GM21619 (cell line): Measurements from ENCODE around the gene EIF4EBP2.

Experiments used
- ATAC-seq: cut with Tn5 transposase; IDR thresholded peaks from one replicate; pipeline ENCODE4 v1.9.1; 2021; ENCODE audit not compliant: unreplicated experiment

Gene EIF4EBP2

GRCh38 chr10:70378122-70378521 is 25.8 kb upstream of the EIF4EBP2 start:
- no peak for ATAC-seq

DNA sequence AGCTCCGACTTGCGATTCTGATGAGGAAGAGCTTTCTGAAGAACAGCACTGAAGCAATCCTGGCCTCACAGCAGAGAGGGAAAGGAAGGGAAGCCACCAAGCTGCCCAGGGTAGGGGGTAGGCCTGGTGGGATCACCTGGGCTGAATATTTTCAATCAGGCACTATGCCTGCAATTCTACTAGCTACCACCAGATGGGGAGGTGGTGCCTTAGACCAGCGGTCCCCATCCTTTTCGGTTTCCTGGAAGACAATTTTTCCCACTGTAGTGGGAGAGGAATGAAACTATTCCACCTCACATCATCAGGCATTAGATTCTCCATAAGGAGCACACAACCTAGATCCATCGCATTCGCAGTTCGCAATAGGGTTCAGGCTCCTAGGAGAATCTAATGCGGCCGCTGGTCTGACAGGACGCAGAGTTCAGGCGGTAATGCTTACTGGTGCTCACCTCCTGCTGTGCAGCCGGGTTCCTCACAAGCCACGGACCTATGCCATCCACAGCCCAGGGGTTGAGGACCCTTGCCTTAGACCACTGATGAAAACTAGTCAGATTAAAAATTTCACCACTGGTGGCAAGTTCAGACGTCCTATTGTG is 24.3 kb upstream of the EIF4EBP2 start:
- no peak for ATAC-seq

- ATAC-seq = no peak
Measured at GRCh38 chr10:70380350-70381135, 23.4 kb upstream of the EIF4EBP2 start.

DNA sequence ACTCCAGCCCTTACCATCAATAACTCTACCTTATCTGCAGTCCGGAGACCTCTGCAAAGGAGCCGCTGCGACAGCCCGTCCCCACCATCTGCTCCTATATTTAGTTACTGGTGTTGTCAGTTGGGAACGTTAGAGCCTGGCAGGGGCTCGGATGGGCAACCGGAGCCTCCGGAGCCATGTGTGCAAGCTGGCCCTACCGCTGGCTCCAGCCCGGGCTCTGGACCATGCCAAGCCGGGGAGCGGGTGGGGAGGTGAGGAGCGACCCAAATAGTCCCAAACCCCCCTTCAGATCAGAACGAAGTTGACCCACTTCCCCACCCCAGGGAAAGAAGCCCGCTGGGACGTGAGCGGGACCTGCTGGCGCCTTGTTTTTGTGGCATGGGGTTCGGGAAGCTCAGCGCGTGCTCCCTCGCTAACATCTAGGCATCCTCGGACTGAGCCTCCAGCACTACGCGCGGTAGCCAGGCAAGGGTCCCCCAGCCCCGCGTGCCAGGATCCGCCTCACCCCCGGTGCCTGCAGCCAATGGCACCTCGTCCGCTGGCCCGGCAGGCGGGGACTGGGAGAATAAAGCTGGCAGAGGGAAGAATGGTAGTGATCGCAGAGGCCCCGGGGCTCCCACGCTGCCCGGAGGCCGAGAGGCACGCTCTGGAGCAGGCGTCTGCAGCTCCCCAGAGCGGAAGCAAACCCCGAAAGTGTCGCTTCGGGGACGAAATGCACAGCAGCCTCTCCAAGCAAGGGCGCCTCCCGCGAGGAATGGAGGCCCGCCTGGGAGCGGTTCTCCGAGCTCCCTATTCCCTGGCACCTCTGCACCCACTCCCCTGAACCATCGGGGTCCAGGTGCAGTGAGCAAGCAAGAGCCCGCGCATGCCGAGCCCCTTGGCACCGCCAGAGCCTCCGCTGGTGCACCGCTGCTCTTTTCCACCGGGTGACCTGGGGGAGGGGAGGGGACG is 22.2 kb upstream of the EIF4EBP2 start:
- peak; percentile 21 for ATAC-seq

DNA sequence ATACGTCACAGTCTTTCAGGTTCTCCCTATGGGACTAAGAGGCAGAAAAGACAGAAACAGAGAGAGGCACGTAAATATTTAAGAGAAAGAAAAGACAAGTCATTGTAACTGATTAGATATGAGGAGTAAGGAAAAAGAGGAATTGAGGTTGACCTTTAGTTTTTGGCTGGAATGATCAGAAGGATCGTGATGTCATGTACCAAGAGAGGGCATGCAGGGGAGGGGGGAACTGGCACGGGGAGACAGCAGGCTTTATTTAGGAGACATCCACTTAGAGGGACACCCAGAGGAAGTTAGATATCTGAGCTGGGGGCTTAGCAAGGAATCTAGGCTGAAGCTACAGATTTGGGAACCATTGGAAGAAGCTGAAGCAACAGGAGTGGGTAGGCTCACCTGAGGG is 12.3 kb upstream of the EIF4EBP2 start:
- ATAC-seq = no peak

GRCh38 chr10:70396140-70396539 is 7.8 kb upstream of the EIF4EBP2 start:
- ATAC-seq = no peak

- no peak for ATAC-seq
Measured at GRCh38 chr10:70399177-70399576, 4.8 kb upstream of the EIF4EBP2 start.

GRCh38 chr10:70403483-70404035 is 386 bp upstream of the EIF4EBP2 start:
- ATAC-seq = peak; percentile 1

DNA sequence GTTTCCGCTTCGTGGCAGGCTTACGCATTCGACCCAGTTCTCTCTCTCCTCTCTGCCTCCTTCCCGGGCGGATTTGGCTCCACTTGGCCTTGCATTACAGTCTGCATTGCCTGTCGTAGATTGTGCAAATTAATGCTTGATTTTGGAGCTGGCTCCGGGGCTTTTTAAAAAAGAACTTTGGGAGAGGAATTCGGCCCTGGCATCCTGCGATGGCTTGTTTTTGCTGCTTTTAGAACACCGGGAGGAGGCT is 767 bp downstream of the EIF4EBP2 start:
- ATAC-seq = no peak

DNA sequence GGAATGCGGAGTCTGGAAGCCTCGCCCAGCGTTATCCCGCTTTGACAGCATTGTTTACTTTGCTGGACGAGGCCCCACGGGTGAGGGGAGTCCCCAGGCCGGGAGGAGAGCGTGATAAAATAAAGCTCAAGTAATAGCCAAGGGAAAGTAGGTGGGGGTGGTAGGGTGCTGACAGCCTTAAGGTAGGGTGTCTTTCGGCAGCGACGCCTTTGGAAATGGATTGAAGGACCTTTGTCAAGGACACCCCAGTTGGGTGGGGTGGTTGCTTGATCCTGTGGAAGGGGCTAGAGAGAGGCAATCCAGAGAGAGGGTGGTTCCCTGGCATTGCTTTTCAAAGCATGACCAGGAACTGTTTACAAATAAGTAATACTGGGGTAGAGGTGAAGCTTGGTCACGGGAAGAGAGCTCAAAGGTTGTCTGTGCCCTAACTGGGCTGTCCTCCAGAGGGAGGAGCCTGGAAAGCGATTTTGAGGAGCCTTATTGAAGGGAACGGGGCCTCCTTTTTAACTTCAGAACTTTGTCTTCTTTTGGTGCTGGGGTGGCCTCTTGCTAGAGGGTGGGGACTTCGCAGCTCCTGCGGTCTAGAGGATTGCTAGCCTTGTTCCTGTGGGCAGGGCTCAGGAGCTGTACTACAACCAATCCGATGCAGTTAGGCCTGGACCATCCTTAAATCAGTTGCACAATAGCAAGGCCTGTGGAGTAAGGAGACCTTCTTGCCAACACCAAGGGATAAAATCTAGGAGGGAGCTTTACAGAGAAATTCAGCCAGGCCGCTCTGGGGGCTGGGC is 1.3 kb downstream of the EIF4EBP2 start:
- peak; percentile 35 for ATAC-seq

DNA sequence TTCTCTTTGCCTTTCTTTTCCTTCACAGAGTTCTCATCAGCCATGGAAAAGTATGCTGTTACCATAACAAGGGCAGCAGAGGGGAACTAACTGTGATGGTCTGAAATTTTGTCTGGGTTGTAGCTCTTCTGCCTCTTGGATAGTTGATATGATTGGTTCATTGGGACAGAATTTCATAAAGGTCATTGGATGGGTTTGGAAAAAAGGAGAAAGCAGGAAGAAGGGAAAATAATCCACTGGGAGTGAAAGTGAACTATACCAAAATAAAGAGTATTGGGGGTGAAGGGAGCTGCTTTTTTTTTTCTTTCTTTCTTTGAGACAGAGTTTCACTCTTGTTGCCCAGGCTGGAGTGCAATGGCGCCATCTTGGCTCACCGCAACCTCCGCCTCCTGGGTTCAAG is 5.8 kb downstream of the EIF4EBP2 start:
- no peak for ATAC-seq

- ATAC-seq = no peak
Measured at GRCh38 chr10:70410608-70411007, 6.7 kb downstream of the EIF4EBP2 start.

DNA sequence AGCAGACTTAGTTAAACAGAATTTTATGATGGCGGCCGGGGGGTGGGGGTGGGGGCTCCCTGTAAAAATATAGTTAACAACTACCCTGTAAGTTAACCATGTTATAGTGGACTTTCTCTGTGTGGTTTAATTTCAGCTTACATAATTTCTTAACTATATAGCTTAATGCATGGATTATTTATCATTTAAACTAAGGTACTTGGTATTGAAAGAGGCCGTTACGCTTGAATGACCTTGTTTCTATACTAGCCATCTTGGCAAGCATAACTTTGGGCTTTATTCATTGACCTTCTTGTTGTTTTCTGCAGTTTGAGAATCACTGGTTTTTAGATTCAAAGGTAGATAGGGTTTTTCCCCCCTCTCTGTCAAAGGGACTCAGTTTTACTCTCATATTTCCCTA is 8.4 kb downstream of the EIF4EBP2 start:
- ATAC-seq = no peak

GRCh38 chr10:70417568-70417967 is 13.6 kb downstream of the EIF4EBP2 start:
- ATAC-seq = no peak

GRCh38 chr10:70418229-70418628 is 14.3 kb downstream of the EIF4EBP2 start:
- no peak for ATAC-seq

GRCh38 chr10:70418713-70419112 is 14.8 kb downstream of the EIF4EBP2 start:
- ATAC-seq = no peak

DNA sequence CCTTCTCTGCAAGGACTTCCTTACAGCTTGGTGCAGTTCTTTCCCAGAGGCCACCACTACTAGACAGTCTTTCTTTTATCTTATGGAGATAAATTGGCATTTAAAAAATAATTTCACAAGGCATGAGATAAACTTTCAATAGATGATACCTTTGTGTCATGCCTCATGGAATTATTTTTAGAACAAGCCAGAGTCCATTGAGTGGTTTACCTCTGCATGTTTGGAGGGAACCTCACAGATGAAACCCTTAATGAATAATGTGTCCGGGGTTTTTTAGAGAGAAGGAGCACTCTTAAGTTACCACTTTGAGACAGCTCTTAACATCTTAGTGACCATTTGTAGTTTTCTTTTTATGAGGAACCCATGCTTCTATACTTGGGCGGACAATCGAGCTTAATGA is 20.4 kb downstream of the EIF4EBP2 start:
- ATAC-seq = no peak

DNA sequence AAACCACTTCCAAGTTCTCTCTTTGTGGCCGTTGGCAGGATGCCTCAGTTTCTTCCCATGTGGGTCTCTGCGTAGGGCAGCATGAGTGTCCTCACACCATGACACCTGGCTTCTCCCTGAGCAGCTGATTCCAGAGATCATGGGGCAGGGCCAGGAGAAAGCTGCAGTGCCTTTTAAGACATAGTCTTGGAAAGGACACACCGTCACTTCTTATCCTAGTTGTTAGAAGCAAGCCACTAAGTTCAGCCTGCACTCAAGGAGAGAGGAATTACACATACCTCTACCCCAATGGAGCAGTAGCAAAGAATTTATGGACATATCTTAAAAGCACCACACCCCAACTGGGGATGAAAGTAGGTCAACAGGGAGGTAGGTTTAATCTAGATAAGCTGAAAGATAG is 21.2 kb downstream of the EIF4EBP2 start:
- no peak for ATAC-seq

DNA sequence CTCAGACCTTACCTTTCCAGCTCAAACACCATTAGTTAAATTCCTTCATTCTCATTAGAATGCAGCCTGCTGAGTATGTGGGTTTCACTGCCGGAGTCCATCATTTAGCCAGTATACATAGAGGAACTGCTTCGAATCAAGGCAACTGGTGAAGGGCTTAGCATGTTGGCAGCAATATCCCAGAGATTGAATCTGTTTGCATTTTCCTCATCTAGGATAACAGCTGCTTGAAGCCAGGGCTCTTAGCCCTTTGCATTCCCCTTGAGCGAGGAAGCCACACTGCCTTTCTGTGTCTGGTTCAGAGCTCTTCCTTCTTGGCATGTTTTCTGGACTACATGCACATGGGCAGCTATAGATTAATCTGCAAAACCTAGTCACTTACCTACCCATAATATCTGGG is 22.9 kb downstream of the EIF4EBP2 start:
- ATAC-seq = no peak

DNA sequence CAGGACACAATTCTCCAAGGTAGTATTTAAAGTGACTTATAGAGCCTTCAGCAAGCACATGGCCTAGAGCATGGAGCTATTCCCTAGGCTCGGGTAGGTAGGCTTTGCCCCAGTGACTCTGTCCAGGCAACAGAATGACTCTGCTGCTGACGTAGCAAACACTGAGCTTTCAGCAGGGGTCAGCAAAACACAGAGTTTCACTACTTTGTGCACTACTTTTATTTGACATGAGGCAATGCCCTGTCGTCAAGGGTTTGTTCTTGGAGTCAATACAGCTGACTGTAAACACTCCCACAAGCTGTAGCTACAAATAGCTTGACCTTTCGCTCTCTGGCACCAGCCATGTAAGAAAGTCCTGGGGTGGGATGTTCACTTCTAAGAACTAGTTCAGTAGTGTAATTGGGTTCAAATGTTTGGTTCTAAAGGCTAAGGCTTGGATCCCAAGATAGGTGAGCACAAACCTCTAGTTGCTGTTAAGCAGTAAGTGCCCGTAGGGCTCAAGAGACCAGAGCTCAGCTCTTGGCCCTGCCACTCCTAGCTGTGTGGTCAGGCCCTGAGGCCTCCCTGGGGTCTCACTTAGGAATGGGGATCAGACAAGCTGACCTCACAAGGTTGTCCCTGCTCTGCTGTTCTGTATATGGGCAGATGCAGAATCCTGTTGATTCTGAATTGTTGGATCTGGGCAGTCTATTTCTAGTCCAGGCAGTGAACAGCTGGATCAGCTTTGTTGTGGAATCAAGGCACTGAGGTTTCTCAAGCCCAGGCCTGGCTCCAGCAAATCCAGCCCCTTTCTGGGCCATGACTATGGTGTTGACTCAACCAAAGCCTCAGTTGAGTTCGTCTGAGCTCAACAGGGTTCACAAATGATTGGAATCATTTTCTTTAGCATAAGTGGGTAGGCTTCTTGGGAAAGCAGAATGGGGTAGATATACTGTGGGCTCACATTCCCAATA is 26.8 kb downstream of the EIF4EBP2 start:
- no peak for ATAC-seq
